ENCODE data around the gene BICDL2. TPM values are rescaled to one million over a fixed set of nuclear protein-coding genes. Genes with fewer than 3 reads are reported as not detected.
A peak's percentile ranks its signal among the peaks of the same experiment; 100 is the strongest.

BICDL2 gene
- total and polyA plus RNA-seq, 9 of the 15 experiments (the other 6 are each of a cell fraction or from before 2014, with no cell fraction given), result 0.09 to 0.28 (median 0.09) TPM; not detected in 6

GRCh38 chr16:3022208-3022683 lies 14.5 kb downstream of the BICDL2 start (continued):
- no peak for TF ChIP-seq TGIF2 (CRISPR knock-in tag; IDR thresholded peaks at IDR 0.05)
- TF ChIP-seq, protein P1, sequence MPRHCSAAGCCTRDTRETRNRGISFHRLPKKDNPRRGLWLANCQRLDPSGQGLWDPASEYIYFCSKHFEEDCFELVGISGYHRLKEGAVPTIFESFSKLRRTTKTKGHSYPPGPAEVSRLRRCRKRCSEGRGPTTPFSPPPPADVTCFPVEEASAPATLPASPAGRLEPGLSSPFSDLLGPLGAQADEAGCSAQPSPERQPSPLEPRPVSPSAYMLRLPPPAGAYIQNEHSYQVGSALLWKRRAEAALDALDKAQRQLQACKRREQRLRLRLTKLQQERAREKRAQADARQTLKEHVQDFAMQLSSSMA (CRISPR knock-in tag; IDR thresholded peaks at IDR 0.05), result no peak
- TF ChIP-seq POLR2H (tag; IDR thresholded peaks at IDR 0.05; ENCODE audit: low read depth), result no peak
- TF ChIP-seq ZNF77 (CRISPR knock-in tag; IDR thresholded peaks at IDR 0.05), result no peak
- TF ChIP-seq, protein P2, sequence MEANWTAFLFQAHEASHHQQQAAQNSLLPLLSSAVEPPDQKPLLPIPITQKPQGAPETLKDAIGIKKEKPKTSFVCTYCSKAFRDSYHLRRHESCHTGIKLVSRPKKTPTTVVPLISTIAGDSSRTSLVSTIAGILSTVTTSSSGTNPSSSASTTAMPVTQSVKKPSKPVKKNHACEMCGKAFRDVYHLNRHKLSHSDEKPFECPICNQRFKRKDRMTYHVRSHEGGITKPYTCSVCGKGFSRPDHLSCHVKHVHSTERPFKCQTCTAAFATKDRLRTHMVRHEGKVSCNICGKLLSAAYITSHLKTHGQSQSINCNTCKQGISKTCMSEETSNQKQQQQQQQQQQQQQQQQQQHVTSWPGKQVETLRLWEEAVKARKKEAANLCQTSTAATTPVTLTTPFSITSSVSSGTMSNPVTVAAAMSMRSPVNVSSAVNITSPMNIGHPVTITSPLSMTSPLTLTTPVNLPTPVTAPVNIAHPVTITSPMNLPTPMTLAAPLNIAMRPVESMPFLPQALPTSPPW (CRISPR knock-in tag; IDR thresholded peaks at IDR 0.05), result peak; percentile 82
- TF ChIP-seq BDP1 (IDR thresholded peaks at IDR 0.05; ENCODE audit: insufficient read depth, insufficient read length), result no peak
- TF ChIP-seq SPI1 (IDR thresholded peaks at IDR 0.05; ENCODE audit: borderline replicate concordance, low read depth, low read length), result no peak
- TF ChIP-seq, protein P3, sequence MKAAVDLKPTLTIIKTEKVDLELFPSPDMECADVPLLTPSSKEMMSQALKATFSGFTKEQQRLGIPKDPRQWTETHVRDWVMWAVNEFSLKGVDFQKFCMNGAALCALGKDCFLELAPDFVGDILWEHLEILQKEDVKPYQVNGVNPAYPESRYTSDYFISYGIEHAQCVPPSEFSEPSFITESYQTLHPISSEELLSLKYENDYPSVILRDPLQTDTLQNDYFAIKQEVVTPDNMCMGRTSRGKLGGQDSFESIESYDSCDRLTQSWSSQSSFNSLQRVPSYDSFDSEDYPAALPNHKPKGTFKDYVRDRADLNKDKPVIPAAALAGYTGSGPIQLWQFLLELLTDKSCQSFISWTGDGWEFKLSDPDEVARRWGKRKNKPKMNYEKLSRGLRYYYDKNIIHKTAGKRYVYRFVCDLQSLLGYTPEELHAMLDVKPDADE (conservative IDR thresholded peaks at IDR 0.05; ENCODE audit: control insufficient read depth, low read depth, low read length), result peak; percentile 74; the same call in 1 of the 2 replicates
- no peak for TF ChIP-seq POLR2B (IDR thresholded peaks at IDR 0.05; ENCODE audit: low read depth, partially characterized antibody)
- TF ChIP-seq ARNT (IDR thresholded peaks at IDR 0.05), result no peak
- TF ChIP-seq PRDM10 (IDR thresholded peaks at IDR 0.05; ENCODE audit: partially characterized antibody), result peak; percentile 51
- TF ChIP-seq, protein P4, sequence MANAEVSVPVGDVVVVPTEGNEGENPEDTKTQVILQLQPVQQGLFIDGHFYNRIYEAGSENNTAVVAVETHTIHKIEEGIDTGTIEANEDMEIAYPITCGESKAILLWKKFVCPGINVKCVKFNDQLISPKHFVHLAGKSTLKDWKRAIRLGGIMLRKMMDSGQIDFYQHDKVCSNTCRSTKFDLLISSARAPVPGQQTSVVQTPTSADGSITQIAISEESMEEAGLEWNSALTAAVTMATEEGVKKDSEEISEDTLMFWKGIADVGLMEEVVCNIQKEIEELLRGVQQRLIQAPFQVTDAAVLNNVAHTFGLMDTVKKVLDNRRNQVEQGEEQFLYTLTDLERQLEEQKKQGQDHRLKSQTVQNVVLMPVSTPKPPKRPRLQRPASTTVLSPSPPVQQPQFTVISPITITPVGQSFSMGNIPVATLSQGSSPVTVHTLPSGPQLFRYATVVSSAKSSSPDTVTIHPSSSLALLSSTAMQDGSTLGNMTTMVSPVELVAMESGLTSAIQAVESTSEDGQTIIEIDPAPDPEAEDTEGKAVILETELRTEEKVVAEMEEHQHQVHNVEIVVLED (CRISPR knock-in tag; IDR thresholded peaks at IDR 0.05), result no peak
- no peak for TF ChIP-seq HDAC6 (IDR thresholded peaks at IDR 0.05; ENCODE audit: low read depth, low read length)
- TF ChIP-seq FOSL1 (tag; conservative IDR thresholded peaks at IDR 0.05), result peak; percentile 99
- TF ChIP-seq ZNF431 (CRISPR knock-in tag; IDR thresholded peaks at IDR 0.05), result no peak
- TF ChIP-seq DACH1 (IDR thresholded peaks at IDR 0.05; ENCODE audit: partially characterized antibody), result peak; percentile 6
- TF ChIP-seq HMGXB4 (CRISPR knock-in tag; IDR thresholded peaks at IDR 0.05), result 0 out of 2 replicates have a peak, but pooled peaks have one; percentile 15
- no peak for TF ChIP-seq STAG1 (CRISPR knock-in tag; IDR thresholded peaks at IDR 0.05; ENCODE audit: borderline replicate concordance)

All from K562 (cell line).